A549 treated with AZD9567 at 1 μM for 4 hours (cell line): ENCODE results near the gene MDGA2. TPM values are rescaled to one million over a fixed set of nuclear protein-coding genes. Genes with fewer than 3 reads are reported as not detected.

Experiments
- total RNA-seq: library from RNA; stranded (reverse); fragments of 200-300 nt; extraction: Qiagen RNA extraction; gene quantifications from 5 replicates; pipeline ENCODE4 v1.2.3, GENCODE V29; 2022; ENCODE audit not compliant: insufficient read depth

The MDGA2 gene
- not detected in 5 replicates for total RNA-seq

GRCh38 chr14:47675466-47676314 lies at the start of gene MDGA2:
Gene MDGA2 (minus strand): TSS chr14:47675605.

